HL-60 (cell line): ENCODE measurements around the gene QRICH2.
A peak's percentile ranks its signal among the peaks of the same experiment; 100 is the strongest.

Experiments used
- DNase-seq, 2 experiments: peaks; one replicate each; pipeline ENCODE4 v3.0.0-alpha.2; 2010 to 2020; ENCODE audit warnings: low read depth in 1 of 2, low spot score in 1 of 2
- H3K27ac ChIP-seq: fragments of 250-450 bp; sonication (Bioruptor Pico); replicated peaks from 2 replicates; pipeline ENCODE4 v1.5.1; 2020; ENCODE audit warnings: mild to moderate bottlenecking, moderate library complexity
- H3K27me3 ChIP-seq: fragments of 250-450 bp; sonication (Bioruptor Pico); 2 replicates; pipeline ENCODE4 v1.5.1; 2021; ENCODE audit warnings: mild to moderate bottlenecking, moderate library complexity; ENCODE audit not compliant: insufficient read depth, poor library complexity, severe bottlenecking
- H3K4me3 ChIP-seq: replicated peaks from 2 replicates; pipeline ENCODE4 v1.5.1; 2011; ENCODE audit warnings: mild to moderate bottlenecking, control low read depth, low read length; ENCODE audit not compliant: insufficient read depth
- GABPA ChIP-seq: IDR thresholded peaks from 2 replicates; pipeline ENCODE4 v1.6.1; 2012; ENCODE audit warnings: low read depth
- POLR2AphosphoS5 ChIP-seq: IDR thresholded peaks from 2 replicates; pipeline ENCODE4 v1.6.1; 2012; ENCODE audit warnings: low read depth
- SPI1 ChIP-seq: IDR thresholded peaks from 2 replicates; pipeline ENCODE4 v1.6.1; 2012; ENCODE audit warnings: low read depth, mild to moderate bottlenecking, borderline replicate concordance
- TF ChIP-seq, protein P1 (sequence below): IDR thresholded peaks from one replicate; pipeline ENCODE4 v1.5.1; 2011; ENCODE audit warnings: low read length, control low read depth, inconsistent platforms; ENCODE audit not compliant: insufficient read depth
- TF ChIP-seq, protein P2 (sequence below): IDR thresholded peaks from 2 replicates; pipeline ENCODE4 v1.6.1; 2012; ENCODE audit warnings: low read depth; ENCODE audit not compliant: insufficient replicate concordance

The QRICH2 gene

DNA sequence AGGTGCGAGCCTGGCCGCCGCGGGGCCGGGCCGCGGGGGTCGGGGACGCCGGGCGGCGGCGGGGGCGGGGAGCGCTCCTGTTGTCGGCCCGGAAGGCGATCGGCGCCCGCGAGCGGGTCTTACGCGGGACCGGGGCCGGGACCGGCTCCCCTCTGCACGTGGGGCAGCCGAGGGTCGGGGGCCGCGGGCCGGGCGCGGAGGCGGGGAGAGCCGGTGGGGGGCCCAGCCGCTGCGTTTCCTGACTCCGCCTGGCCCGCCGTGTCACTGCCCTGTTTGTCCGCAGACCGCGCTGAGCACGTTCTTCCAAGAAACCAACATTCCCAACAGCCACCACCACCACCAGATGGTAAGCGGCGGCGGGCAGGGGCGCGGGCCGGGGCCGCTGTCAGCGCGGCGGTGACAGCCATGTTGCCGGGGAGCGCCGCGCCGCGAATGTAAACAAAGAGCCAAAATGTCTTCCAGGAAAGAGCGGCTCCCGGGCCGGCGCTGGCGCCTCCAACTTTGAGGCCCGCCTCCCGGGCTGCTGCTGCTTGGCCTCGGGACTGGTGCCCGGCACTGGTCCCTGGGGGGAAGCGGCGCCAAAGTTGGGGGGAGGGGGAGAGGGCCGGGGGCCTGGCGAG is 42.3 kb downstream of the QRICH2 start:
- H3K4me3 ChIP-seq: peak overlapping the region; percentile 84
- H3K27ac ChIP-seq: peak overlapping the region; percentile 75
- peak in 1 of 2 experiments; percentile 42 for DNase-seq
- no peak for TF ChIP-seq GABPA
- peak; percentile 37; the same call in 1 of the 2 replicates for TF ChIP-seq POLR2AphosphoS5
- no peaks in the 10 kb centered on the region for H3K27me3 ChIP-seq

DNA sequence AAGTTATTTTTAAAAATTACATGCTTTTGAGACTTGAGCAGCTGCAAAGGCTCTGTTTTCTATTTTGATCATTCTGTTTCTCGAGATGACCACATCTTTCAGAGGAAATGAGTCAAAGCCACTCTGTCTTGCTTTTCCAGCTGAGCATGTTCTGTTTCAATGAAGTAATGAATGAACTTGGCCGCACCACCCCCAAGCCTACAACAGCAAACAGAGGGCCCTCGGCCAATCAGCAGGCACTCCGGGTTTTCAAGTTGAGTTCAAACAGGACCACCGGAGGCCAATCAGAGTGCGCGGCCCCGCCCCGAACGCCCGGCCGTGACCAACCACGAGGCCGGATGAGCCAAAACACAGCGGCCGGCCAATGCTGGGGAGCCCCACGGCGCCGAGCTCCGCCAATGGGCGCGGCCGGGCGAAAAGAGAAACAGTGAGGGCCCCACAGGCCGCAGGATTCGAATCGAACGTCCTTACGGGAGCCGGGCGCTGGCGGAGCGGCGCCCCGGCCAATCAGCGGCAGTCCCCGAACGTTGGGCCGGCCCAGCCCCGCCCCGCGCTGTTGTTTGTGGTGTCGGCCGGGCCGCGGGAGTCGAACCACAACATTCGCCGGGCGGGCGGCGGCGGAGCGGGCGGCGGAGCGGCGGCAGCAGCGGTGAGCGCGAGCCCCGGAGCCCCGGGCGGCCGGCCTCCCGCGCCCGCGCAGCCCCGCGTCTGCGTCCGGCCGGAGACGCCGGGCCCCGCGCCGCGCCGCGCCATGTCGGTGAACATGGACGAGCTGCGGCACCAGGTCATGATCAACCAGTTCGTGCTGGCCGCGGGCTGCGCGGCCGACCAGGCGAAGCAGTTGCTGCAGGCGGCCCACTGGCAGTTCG is 43.1 kb downstream of the QRICH2 start, which contains the start of gene UBALD2:
TSS of gene UBALD2 (plus strand) at position 594 of the 869 bp plus-strand sequence. CDS start at position 752, 158 bp downstream.
- Histone ChIP-seq H3K27ac (peak within 1 kb of the TSS; percentile 75), H3K4me3 (peak within 1 kb of the TSS; percentile 84), H3K27me3 (no peaks in the 10 kb centered on the region)
- TF ChIP-seq POLR2AphosphoS5 (peak; percentile 46), GABPA (0 out of 2 replicates have a peak, but pooled peaks have one; percentile 9)
- TF ChIP-seq, protein P1, sequence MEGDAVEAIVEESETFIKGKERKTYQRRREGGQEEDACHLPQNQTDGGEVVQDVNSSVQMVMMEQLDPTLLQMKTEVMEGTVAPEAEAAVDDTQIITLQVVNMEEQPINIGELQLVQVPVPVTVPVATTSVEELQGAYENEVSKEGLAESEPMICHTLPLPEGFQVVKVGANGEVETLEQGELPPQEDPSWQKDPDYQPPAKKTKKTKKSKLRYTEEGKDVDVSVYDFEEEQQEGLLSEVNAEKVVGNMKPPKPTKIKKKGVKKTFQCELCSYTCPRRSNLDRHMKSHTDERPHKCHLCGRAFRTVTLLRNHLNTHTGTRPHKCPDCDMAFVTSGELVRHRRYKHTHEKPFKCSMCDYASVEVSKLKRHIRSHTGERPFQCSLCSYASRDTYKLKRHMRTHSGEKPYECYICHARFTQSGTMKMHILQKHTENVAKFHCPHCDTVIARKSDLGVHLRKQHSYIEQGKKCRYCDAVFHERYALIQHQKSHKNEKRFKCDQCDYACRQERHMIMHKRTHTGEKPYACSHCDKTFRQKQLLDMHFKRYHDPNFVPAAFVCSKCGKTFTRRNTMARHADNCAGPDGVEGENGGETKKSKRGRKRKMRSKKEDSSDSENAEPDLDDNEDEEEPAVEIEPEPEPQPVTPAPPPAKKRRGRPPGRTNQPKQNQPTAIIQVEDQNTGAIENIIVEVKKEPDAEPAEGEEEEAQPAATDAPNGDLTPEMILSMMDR: no peak
- DNase-seq: peak; percentile 99 to 100

DNA sequence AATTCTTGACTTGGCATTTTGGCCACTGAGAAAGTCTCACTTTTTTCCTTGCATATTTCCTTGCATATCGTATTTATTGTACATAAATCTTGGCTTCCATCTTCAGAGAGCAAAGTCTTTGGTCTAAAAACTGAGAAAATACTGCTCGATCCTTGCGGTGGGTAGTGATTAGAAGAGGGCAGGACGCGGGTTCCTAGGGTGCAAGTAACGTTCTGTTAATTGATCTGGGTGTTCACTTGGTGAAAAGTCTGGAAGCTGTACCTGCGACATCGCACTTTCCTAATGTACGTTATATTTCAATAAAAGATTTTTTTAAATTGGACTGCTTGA is 43.7 kb downstream of the QRICH2 start:
- DNase-seq: no peak
- H3K27me3 ChIP-seq: no peaks in the 10 kb centered on the region
- peak overlapping the region; percentile 69 for H3K27ac ChIP-seq
- no peak overlapping the region for H3K4me3 ChIP-seq
- no peak for TF ChIP-seq POLR2AphosphoS5
- TF ChIP-seq SPI1: no peak
- TF ChIP-seq, protein P2, sequence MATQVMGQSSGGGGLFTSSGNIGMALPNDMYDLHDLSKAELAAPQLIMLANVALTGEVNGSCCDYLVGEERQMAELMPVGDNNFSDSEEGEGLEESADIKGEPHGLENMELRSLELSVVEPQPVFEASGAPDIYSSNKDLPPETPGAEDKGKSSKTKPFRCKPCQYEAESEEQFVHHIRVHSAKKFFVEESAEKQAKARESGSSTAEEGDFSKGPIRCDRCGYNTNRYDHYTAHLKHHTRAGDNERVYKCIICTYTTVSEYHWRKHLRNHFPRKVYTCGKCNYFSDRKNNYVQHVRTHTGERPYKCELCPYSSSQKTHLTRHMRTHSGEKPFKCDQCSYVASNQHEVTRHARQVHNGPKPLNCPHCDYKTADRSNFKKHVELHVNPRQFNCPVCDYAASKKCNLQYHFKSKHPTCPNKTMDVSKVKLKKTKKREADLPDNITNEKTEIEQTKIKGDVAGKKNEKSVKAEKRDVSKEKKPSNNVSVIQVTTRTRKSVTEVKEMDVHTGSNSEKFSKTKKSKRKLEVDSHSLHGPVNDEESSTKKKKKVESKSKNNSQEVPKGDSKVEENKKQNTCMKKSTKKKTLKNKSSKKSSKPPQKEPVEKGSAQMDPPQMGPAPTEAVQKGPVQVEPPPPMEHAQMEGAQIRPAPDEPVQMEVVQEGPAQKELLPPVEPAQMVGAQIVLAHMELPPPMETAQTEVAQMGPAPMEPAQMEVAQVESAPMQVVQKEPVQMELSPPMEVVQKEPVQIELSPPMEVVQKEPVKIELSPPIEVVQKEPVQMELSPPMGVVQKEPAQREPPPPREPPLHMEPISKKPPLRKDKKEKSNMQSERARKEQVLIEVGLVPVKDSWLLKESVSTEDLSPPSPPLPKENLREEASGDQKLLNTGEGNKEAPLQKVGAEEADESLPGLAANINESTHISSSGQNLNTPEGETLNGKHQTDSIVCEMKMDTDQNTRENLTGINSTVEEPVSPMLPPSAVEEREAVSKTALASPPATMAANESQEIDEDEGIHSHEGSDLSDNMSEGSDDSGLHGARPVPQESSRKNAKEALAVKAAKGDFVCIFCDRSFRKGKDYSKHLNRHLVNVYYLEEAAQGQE: no peak
- TF ChIP-seq, protein P1: no peak
- TF ChIP-seq GABPA: no peak

DNA sequence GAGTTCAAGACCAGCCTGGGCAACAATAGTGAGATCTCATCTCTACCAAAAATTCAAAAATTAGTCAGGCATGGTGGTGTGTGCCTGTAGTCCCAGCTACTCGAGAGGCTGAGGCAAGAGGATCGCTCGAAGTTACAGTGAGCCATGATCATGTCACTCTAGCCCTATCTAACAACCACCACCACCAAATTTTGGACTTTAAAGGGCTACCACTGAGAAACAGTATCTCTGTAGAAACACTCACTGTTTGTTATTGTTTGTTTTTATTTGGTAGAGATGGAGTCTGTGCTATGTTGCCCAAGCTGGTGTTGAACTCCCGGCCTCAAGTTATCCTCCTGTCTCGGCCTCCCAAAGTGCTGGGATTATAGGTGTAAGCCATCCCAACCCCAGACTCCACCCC is 44.2 kb downstream of the QRICH2 start:
- Histone ChIP-seq H3K4me3 (no peak overlapping the region), H3K27me3 (no peaks in the 10 kb centered on the region), H3K27ac (peak overlapping the region; percentile 69)
- TF ChIP-seq POLR2AphosphoS5 (no peak), SPI1 (no peak), GABPA (no peak)
- TF ChIP-seq, protein P1: no peak
- TF ChIP-seq, protein P2: no peak
- no peak for DNase-seq
